HG02588 (cell line): ENCODE results near the gene ZFP91.

Experiments used
- ATAC-seq: cut with Tn5 transposase; IDR thresholded peaks from one replicate; pipeline ENCODE4 v1.9.1; 2021; ENCODE audit warnings: mild to moderate bottlenecking, moderate library complexity; ENCODE audit not compliant: unreplicated experiment

Gene ZFP91

GRCh38 chr11:58582437-58582836, 3.6 kb downstream of the ZFP91 start:
- no peak for ATAC-seq

GRCh38 chr11:58586998-58587397, 8.1 kb downstream of the ZFP91 start:
- ATAC-seq, result no peak

- ATAC-seq, result no peak
Measured at GRCh38 chr11:58591659-58592058, 12.8 kb downstream of the ZFP91 start.

GRCh38 chr11:58592760-58593472, 14.1 kb downstream of the ZFP91 start:
- ATAC-seq, result no peak

GRCh38 chr11:58594826-58595225, 16.0 kb downstream of the ZFP91 start:
- ATAC-seq, result no peak

GRCh38 chr11:58596621-58597020, 17.8 kb downstream of the ZFP91 start:
- no peak for ATAC-seq

GRCh38 chr11:58597486-58598144, 18.8 kb downstream of the ZFP91 start:
- ATAC-seq, result no peak

- no peak for ATAC-seq
Measured at GRCh38 chr11:58600510-58600909, 21.6 kb downstream of the ZFP91 start.

- ATAC-seq, result no peak
Measured at GRCh38 chr11:58606930-58607714, 28.3 kb downstream of the ZFP91 start.

GRCh38 chr11:58608331-58608730, 29.5 kb downstream of the ZFP91 start:
- no peak for ATAC-seq

GRCh38 chr11:58609723-58610122, 30.9 kb downstream of the ZFP91 start:
- no peak for ATAC-seq

- no peak for ATAC-seq
Measured at GRCh38 chr11:58613228-58613627, 34.4 kb downstream of the ZFP91 start.

GRCh38 chr11:58615559-58615958, 36.7 kb downstream of the ZFP91 start:
- ATAC-seq, result no peak

- ATAC-seq, result no peak
Measured at GRCh38 chr11:58616594-58616993, 37.7 kb downstream of the ZFP91 start.

GRCh38 chr11:58617976-58618557, 39.2 kb downstream of the ZFP91 start:
- no peak for ATAC-seq

GRCh38 chr11:58621586-58622262, 42.9 kb downstream of the ZFP91 start:
- no peak for ATAC-seq

- no peak for ATAC-seq
Measured at GRCh38 chr11:58622344-58622743, 43.5 kb downstream of the ZFP91 start, which contains the start of gene CNTF. Gene CNTF, plus strand, starts transcription at chr11:58622665. Its CDS starts 88 bp downstream, at chr11:58622753.

- no peak for ATAC-seq
Measured at GRCh38 chr11:58625086-58625485, 46.2 kb downstream of the ZFP91 start.

GRCh38 chr11:58625826-58626460, 47.1 kb downstream of the ZFP91 start:
- ATAC-seq, result no peak

GRCh38 chr11:58626934-58627483, 48.1 kb downstream of the ZFP91 start:
- no peak for ATAC-seq
